ENCODE data around the gene BDH1.

GRCh38 chr3:197575362-197575761 is 19.6 kb upstream of the BDH1 start:
- no peak for TF ChIP-seq CTCF (IDR thresholded peaks at IDR 0.05)
- TF ChIP-seq TAF1 (IDR thresholded peaks at IDR 0.05; ENCODE audit: borderline replicate concordance, low read depth, low read length) = no peak

Measured in SK-N-SH (cell line).